Measurements from ENCODE around the gene QDPR.

- TF ChIP-seq POLR2A (IDR thresholded peaks at IDR 0.05) (no peak), CTCF (IDR thresholded peaks at IDR 0.05) (no peak), EP300 (IDR thresholded peaks at IDR 0.05) (no peak)
Observed at GRCh38 chr4:17535242-17535641, 23.4 kb upstream of the QDPR start.

Data from ovary (tissue), 3 donors.